ENCODE results near the gene NMRAL1. TPM values are rescaled to one million over a fixed set of nuclear protein-coding genes. Genes with fewer than 3 reads are reported as not detected.

Gene NMRAL1
- total RNA-seq, 5 donors from 2014 or later (not counting 1 experiment from before 2014, with no cell fraction given), result 50.1 to 79.1 (median 62.1) TPM

- H3K36me3 ChIP-seq (ENCODE audit: control insufficient read depth in 2 of 2, extremely low read depth in 1 of 2, insufficient read depth in 1 of 2, low read length in 1 of 2), result peaks cover 4 to 34% of the 10 kb centered on the region in 2 donors
- peaks cover 31% of the 10 kb centered on the region for H3K36me3 Mint-ChIP-seq
- H3K4me1 Mint-ChIP-seq, result peaks cover 55 to 63% (median 61%) of the 10 kb centered on the region in 3 donors
- CTCF ChIA-PET, result interaction anchor here in 1 of 2 donors (0.6 kb wide), 1 partner anchor 17 kb away, joined by 3 read pairs; no protein-coding TSS in a partner anchor
- H3K4me3 ChIP-seq (ENCODE audit: control insufficient read depth in 1 of 2, extremely low read depth in 1 of 2, low read length in 1 of 2), result no peak overlapping the region
- ATAC-seq (replicated peaks in 1 of 4) (peak in 1 of 4 experiments; percentile 24), DNase-seq (no peak)
- H3K27me3 Mint-ChIP-seq, result no peaks in the 10 kb centered on the region
- peak overlapping the region; percentile 28 for H3K27ac ChIP-seq (ENCODE audit: low read length)
- no CpG with 5 or more reads among the region's 2 CpGs for WGBS (ENCODE audit: insufficient coverage)
- no peaks in the 10 kb centered on the region for H3K27me3 ChIP-seq (replicated peaks in 1 of 2; ENCODE audit: control insufficient read depth in 2 of 2, extremely low read depth in 1 of 2, insufficient read depth in 2 of 2, low read length in 1 of 2)
- H3K9me3 ChIP-seq, result no peaks in the 10 kb centered on the region
- POLR2A ChIA-PET, result no interaction called here
- H3K27ac Mint-ChIP-seq, result peak overlapping the region; percentile 82 to 88
- H3K4me1 ChIP-seq (ENCODE audit: control insufficient read depth in 1 of 2, extremely low read depth in 1 of 2, insufficient read depth in 2 of 2, low read length in 2 of 2), result peaks cover 32 to 58% of the 10 kb centered on the region in 2 experiments
- peak overlapping the region in 2 of 3 donors; percentile 11 to 61 for H3K4me3 Mint-ChIP-seq
- H3K9me3 Mint-ChIP-seq, result no peaks in the 10 kb centered on the region
Measured at GRCh38 chr16:4481526-4481925, 7.1 kb upstream of the NMRAL1 start.

GRCh38 chr16:4477966-4478365, 3.5 kb upstream of the NMRAL1 start:
- ATAC-seq (replicated peaks in 1 of 4) (no peak), DNase-seq (peak in 4 of 35 experiments; percentile 6 to 50 (median 14))
- peaks cover 37 to 82% of the 10 kb centered on the region in 2 experiments for H3K4me1 ChIP-seq (ENCODE audit: control insufficient read depth in 1 of 2, extremely low read depth in 1 of 2, insufficient read depth in 2 of 2, low read length in 2 of 2)
- Mint-ChIP-seq H3K27ac (peak overlapping the region; percentile 83 to 84), H3K9me3 (no peaks in the 10 kb centered on the region), H3K36me3 (peaks cover 19% of the 10 kb centered on the region), H3K27me3 (no peaks in the 10 kb centered on the region), H3K4me1 (peaks cover 54 to 65% (median 59%) of the 10 kb centered on the region in 3 donors), H3K4me3 (peak overlapping the region; percentile 88 to 90 (median 90))
- peak overlapping the region; percentile 24 for H3K27ac ChIP-seq (ENCODE audit: low read length)
- H3K4me3 ChIP-seq (ENCODE audit: control insufficient read depth in 1 of 2, extremely low read depth in 1 of 2, low read length in 1 of 2), result peak overlapping the region; percentile 32 to 70
- peaks cover 0 to 8% of the 10 kb centered on the region in 2 donors for H3K36me3 ChIP-seq (ENCODE audit: control insufficient read depth in 2 of 2, extremely low read depth in 1 of 2, insufficient read depth in 1 of 2, low read length in 1 of 2)
- no CpG with 5 or more reads among the region's 2 CpGs for WGBS (ENCODE audit: insufficient coverage)
- POLR2A ChIA-PET, result interaction anchor here in 1 of 2 donors (1.0 to 1.1 kb wide), 2 partner anchors 9 to 61 kb away, joined by 3 to 4 read pairs; no protein-coding TSS in a partner anchor
- H3K9me3 ChIP-seq, result no peaks in the 10 kb centered on the region
- CTCF ChIA-PET, result interaction anchor here (0.6 to 1.9 kb wide), 10 partner anchors 9 to 146 kb away, joined by 3 to 19 read pairs (median 4); partner anchors contain the start of gene MGRN1 (in 1 of the 2)
- no peaks in the 10 kb centered on the region for H3K27me3 ChIP-seq (replicated peaks in 1 of 2; ENCODE audit: control insufficient read depth in 2 of 2, extremely low read depth in 1 of 2, insufficient read depth in 2 of 2, low read length in 1 of 2)

- peaks cover 39 to 50% (median 48%) of the 10 kb centered on the region in 3 donors for H3K4me1 Mint-ChIP-seq
- H3K27me3 Mint-ChIP-seq, result no peaks in the 10 kb centered on the region
- peaks cover 10% of the 10 kb centered on the region for H3K36me3 Mint-ChIP-seq
- peak; percentile 78 to 97 (median 89) for DNase-seq
- CTCF ChIA-PET, result interaction anchor here in 1 of 2 donors (1.0 to 1.2 kb wide), 3 partner anchors 10 to 30 kb away, joined by 4 to 8 read pairs (median 5); no protein-coding TSS in a partner anchor
- Histone ChIP-seq H3K4me3 (ENCODE audit: control insufficient read depth in 1 of 2, extremely low read depth in 1 of 2, low read length in 1 of 2) (peak within 1 kb of the TSS; percentile 70 to 86), H3K27ac (ENCODE audit: low read length) (peak within 1 kb of the TSS; percentile 82), H3K36me3 (ENCODE audit: control insufficient read depth in 2 of 2, extremely low read depth in 1 of 2, insufficient read depth in 1 of 2, low read length in 1 of 2) (no peaks in the 10 kb centered on the region), H3K9me3 (no peaks in the 10 kb centered on the region), H3K4me1 (ENCODE audit: control insufficient read depth in 1 of 2, extremely low read depth in 1 of 2, insufficient read depth in 2 of 2, low read length in 2 of 2) (peaks cover 25 to 67% of the 10 kb centered on the region in 2 experiments), H3K27me3 (replicated peaks in 1 of 2; ENCODE audit: control insufficient read depth in 2 of 2, extremely low read depth in 1 of 2, insufficient read depth in 2 of 2, low read length in 1 of 2) (no peaks in the 10 kb centered on the region)
- POLR2A ChIA-PET, result interaction anchor here (0.5 to 1.4 kb wide), 3 partner anchors 10 to 53 kb away, joined by 3 to 6 read pairs (median 3); no protein-coding TSS in a partner anchor
- H3K27ac Mint-ChIP-seq, result peak within 1 kb of the TSS; percentile 86 to 89
- peak; percentile 84 to 90 (median 88) for ATAC-seq (replicated peaks in 1 of 4)
- peak within 1 kb of the TSS; percentile 88 to 90 (median 90) for H3K4me3 Mint-ChIP-seq
- no peaks in the 10 kb centered on the region for H3K9me3 Mint-ChIP-seq
- WGBS (ENCODE audit: insufficient coverage), result 4% methylated on average over 63 of the region's 70 CpGs
Measured at GRCh38 chr16:4475880-4476788, 1.7 kb upstream of the NMRAL1 start, which contains the start of gene HMOX2. Gene HMOX2 (plus strand): TSS chr16:4476398. CDS start chr16:4505525, 29,127 bp downstream.

- Mint-ChIP-seq H3K9me3 (no peaks in the 10 kb centered on the region), H3K27ac (peak overlapping the region; percentile 71 to 84), H3K4me3 (peak overlapping the region; percentile 74 to 88 (median 84)), H3K4me1 (peaks cover 22 to 36% (median 34%) of the 10 kb centered on the region in 3 donors), H3K36me3 (peaks cover 13% of the 10 kb centered on the region), H3K27me3 (no peaks in the 10 kb centered on the region)
- no peak overlapping the region for H3K4me3 ChIP-seq (ENCODE audit: control insufficient read depth in 1 of 2, extremely low read depth in 1 of 2, low read length in 1 of 2)
- ChIA-PET POLR2A (interaction anchor here (0.7 to 0.8 kb wide), 2 partner anchors 15 to 135 kb away, joined by 5 to 6 read pairs; no protein-coding TSS in a partner anchor), CTCF (interaction anchor here in 1 of 2 donors (0.7 kb wide), 1 partner anchor 33 kb away, joined by 5 read pairs; no protein-coding TSS in a partner anchor)
- DNase-seq (no peak), ATAC-seq (replicated peaks in 1 of 4) (no peak)
- H3K36me3 ChIP-seq (ENCODE audit: control insufficient read depth in 2 of 2, extremely low read depth in 1 of 2, insufficient read depth in 1 of 2, low read length in 1 of 2), result peaks cover 0 to 12% of the 10 kb centered on the region in 2 donors
- no peaks in the 10 kb centered on the region for H3K27me3 ChIP-seq (replicated peaks in 1 of 2; ENCODE audit: control insufficient read depth in 2 of 2, extremely low read depth in 1 of 2, insufficient read depth in 2 of 2, low read length in 1 of 2)
- WGBS (ENCODE audit: insufficient coverage), result 56% methylated on average over 2 of the region's 4 CpGs
- H3K27ac ChIP-seq (ENCODE audit: low read length), result peak overlapping the region; percentile 24
- H3K4me1 ChIP-seq (ENCODE audit: control insufficient read depth in 1 of 2, extremely low read depth in 1 of 2, insufficient read depth in 2 of 2, low read length in 2 of 2), result peaks cover 15 to 45% of the 10 kb centered on the region in 2 experiments
- no peaks in the 10 kb centered on the region for H3K9me3 ChIP-seq
Measured at GRCh38 chr16:4472880-4473279, 1.5 kb downstream of the NMRAL1 start.

GRCh38 chr16:4471869-4472268, 2.6 kb downstream of the NMRAL1 start:
- POLR2A ChIA-PET, result interaction anchor here (0.5 to 0.7 kb wide), 2 partner anchors 16 to 29 kb away, joined by 12 to 13 read pairs; no protein-coding TSS in a partner anchor
- H3K36me3 Mint-ChIP-seq, result peaks cover 14% of the 10 kb centered on the region
- WGBS (ENCODE audit: insufficient coverage), result 90% methylated on average over 2 of the region's 5 CpGs
- H3K4me3 Mint-ChIP-seq, result no peak overlapping the region
- Histone ChIP-seq H3K9me3 (no peaks in the 10 kb centered on the region), H3K36me3 (ENCODE audit: control insufficient read depth in 2 of 2, extremely low read depth in 1 of 2, insufficient read depth in 1 of 2, low read length in 1 of 2) (peaks cover 0 to 15% of the 10 kb centered on the region in 2 donors), H3K4me3 (ENCODE audit: control insufficient read depth in 1 of 2, extremely low read depth in 1 of 2, low read length in 1 of 2) (no peak overlapping the region), H3K4me1 (ENCODE audit: control insufficient read depth in 1 of 2, extremely low read depth in 1 of 2, insufficient read depth in 2 of 2, low read length in 2 of 2) (peaks cover 12 to 45% of the 10 kb centered on the region in 2 experiments), H3K27me3 (replicated peaks in 1 of 2; ENCODE audit: control insufficient read depth in 2 of 2, extremely low read depth in 1 of 2, insufficient read depth in 2 of 2, low read length in 1 of 2) (no peaks in the 10 kb centered on the region), H3K27ac (ENCODE audit: low read length) (no peak overlapping the region)
- no peak for DNase-seq
- peaks cover 17 to 29% (median 28%) of the 10 kb centered on the region in 3 donors for H3K4me1 Mint-ChIP-seq
- CTCF ChIA-PET, result interaction anchor here in 1 of 2 donors (0.7 kb wide), 1 partner anchor 76 kb away, joined by 5 read pairs; no protein-coding TSS in a partner anchor
- ATAC-seq (replicated peaks in 1 of 4), result no peak
- H3K9me3 Mint-ChIP-seq, result no peaks in the 10 kb centered on the region
- no peaks in the 10 kb centered on the region for H3K27me3 Mint-ChIP-seq
- H3K27ac Mint-ChIP-seq, result peak overlapping the region; percentile 49 to 84

- no peak overlapping the region for H3K27ac Mint-ChIP-seq
Measured at GRCh38 chr16:4468972-4469371, 5.5 kb downstream of the NMRAL1 start.

More at GRCh38 chr16:4468972-4469371, 5.5 kb downstream of the NMRAL1 start:
- H3K4me1 Mint-ChIP-seq, result peaks cover 26 to 35% (median 31%) of the 10 kb centered on the region in 3 donors
- 99% methylated on average over 8 of the region's 10 CpGs for WGBS (ENCODE audit: insufficient coverage)
- no peak overlapping the region for H3K4me3 Mint-ChIP-seq
- Histone ChIP-seq H3K4me3 (ENCODE audit: control insufficient read depth in 1 of 2, extremely low read depth in 1 of 2, low read length in 1 of 2) (no peak overlapping the region), H3K4me1 (ENCODE audit: control insufficient read depth in 1 of 2, extremely low read depth in 1 of 2, insufficient read depth in 2 of 2, low read length in 2 of 2) (peaks cover 3 to 49% of the 10 kb centered on the region in 2 experiments), H3K9me3 (no peaks in the 10 kb centered on the region), H3K27ac (ENCODE audit: low read length) (no peak overlapping the region), H3K27me3 (replicated peaks in 1 of 2; ENCODE audit: control insufficient read depth in 2 of 2, extremely low read depth in 1 of 2, insufficient read depth in 2 of 2, low read length in 1 of 2) (no peaks in the 10 kb centered on the region), H3K36me3 (ENCODE audit: control insufficient read depth in 2 of 2, extremely low read depth in 1 of 2, insufficient read depth in 1 of 2, low read length in 1 of 2) (peaks cover 6 to 29% of the 10 kb centered on the region in 2 donors)
- POLR2A ChIA-PET, result interaction anchor here in 1 of 2 donors (0.5 kb wide), 1 partner anchor 129 kb away, joined by 3 read pairs; no protein-coding TSS in a partner anchor
- DNase-seq (no peak), ATAC-seq (replicated peaks in 1 of 4) (no peak)
- no peaks in the 10 kb centered on the region for H3K27me3 Mint-ChIP-seq
- CTCF ChIA-PET, result no interaction called here
- peaks cover 29% of the 10 kb centered on the region for H3K36me3 Mint-ChIP-seq
- no peaks in the 10 kb centered on the region for H3K9me3 Mint-ChIP-seq

Measured in T-cell (primary cell).